Fibroblast of lung (primary cell): ENCODE results near the gene PRRC2B.

ENCODE experiments used
- EZH2 ChIP-seq: IDR thresholded peaks from 2 replicates; pipeline ENCODE4 v1.5.1; 2012; ENCODE audit warnings: low read length, control low read depth, mild to moderate bottlenecking; ENCODE audit errors: missing control alignments
- TF ChIP-seq, protein P1 (sequence below), 2 donors: IDR thresholded peaks in 1 of 2; conservative IDR thresholded peaks in 1 of 2; 1 replicate in 1 of 2; 2 replicates in 1 of 2; pipeline ENCODE4 v1.5.1; 2011 to 2012; ENCODE audit warnings: low read length in 2 of 2, control low read depth in 1 of 2, inconsistent platforms in 1 of 2, low read depth in 1 of 2, mild to moderate bottlenecking in 1 of 2

DNA sequence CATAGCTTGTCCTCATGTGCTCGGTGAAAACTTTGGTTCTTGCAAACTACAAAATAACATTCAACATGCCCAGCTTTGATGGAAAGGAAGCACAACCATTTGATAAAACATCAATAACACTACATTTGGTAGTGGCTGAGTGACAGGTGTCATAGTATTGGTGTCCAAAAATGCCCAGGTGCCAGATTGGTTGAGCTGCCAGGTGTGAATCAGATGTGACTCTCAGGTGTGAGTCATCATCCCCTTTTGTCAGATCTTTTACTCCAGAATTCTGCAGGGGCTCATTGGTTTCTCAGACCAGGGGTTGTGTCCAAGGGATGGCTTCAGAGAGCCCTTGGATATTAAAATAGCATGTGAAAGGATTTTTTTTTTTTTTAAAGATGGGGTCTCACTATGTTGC lies 86.4 kb downstream of the PRRC2B start:
- TF ChIP-seq, protein P1, sequence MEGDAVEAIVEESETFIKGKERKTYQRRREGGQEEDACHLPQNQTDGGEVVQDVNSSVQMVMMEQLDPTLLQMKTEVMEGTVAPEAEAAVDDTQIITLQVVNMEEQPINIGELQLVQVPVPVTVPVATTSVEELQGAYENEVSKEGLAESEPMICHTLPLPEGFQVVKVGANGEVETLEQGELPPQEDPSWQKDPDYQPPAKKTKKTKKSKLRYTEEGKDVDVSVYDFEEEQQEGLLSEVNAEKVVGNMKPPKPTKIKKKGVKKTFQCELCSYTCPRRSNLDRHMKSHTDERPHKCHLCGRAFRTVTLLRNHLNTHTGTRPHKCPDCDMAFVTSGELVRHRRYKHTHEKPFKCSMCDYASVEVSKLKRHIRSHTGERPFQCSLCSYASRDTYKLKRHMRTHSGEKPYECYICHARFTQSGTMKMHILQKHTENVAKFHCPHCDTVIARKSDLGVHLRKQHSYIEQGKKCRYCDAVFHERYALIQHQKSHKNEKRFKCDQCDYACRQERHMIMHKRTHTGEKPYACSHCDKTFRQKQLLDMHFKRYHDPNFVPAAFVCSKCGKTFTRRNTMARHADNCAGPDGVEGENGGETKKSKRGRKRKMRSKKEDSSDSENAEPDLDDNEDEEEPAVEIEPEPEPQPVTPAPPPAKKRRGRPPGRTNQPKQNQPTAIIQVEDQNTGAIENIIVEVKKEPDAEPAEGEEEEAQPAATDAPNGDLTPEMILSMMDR (conservative IDR thresholded peaks at IDR 0.05 in 1 of 2, IDR thresholded peaks at IDR 0.05 in 1 of 2; ENCODE audit: low read depth in 1 of 2, low read length in 2 of 2) = no peak
- TF ChIP-seq EZH2 = no peak
